Stimulated activated CD4-positive, alpha-beta T cell treated with anti-CD3 and anti-CD28 coated beads, Interleukin-1b, Interleukin-23, amount 100 ng/mL, for 24 hours (primary cell): ENCODE results near the gene KIRREL3.

Experiments used
- DNase-seq, 4 experiments: peaks; one replicate each; pipeline ENCODE4 v3.0.0-alpha.2; 2020; ENCODE audit warnings: low read depth in 4 of 4, low spot score in 1 of 4

The KIRREL3 gene

GRCh38 chr11:126716456-126717083 is 284.0 kb downstream of the KIRREL3 start:
- DNase-seq = peak in 1 of 4 experiments; percentile 2

DNA sequence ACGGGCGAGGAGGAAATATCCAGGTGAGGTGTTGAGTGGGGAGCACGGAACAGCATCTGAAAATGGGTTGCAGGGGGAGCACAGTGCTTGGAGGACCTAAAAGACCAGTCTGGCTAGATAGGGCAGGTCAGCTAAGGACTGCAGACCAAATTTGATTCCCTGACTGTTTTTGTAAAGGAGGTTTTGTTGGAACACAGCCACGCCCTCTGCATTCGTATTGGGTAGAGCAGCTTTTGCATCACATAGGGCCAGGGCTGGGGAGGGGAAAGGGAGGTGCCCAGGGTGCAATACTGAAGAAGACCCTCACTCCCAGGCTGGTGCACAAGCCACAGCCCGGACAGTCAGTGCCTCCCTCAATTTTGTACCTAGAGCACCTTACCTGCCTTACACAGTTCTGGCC is 286.8 kb downstream of the KIRREL3 start:
- no peak for DNase-seq

DNA sequence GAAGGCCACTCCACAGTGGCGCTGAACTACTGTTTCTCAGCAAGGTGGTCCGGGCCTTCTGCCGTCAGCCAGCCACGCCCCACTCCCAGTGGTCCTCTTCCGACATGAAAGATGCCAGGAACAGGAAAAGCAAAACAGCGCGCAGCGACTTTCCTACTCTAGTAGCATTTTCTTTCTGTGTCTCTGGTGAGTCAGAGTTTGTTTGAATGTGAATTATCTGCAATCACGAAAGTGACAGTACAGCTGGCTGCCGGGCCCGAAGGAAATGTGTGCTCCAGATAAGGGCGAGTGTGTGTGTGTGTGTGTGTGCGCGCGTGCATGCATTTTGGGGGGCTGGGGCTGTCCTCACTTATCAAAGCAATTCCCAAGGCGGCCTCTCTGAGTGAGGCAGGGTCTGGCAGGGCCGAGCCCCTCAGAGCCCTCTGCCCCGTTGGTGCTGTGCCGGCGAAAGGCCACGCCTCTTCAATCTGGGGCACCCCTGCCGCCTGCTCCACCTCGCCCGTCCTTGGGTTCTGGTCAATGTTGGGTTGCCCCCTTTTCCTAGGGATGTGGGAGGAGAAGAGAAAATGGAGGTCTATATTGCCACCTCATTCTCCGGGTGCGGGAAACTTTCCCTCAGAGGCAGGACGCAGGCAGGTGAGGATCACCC is 288.5 kb downstream of the KIRREL3 start:
- DNase-seq = no peak

GRCh38 chr11:126710804-126711399 is 289.7 kb downstream of the KIRREL3 start:
- DNase-seq = no peak

DNA sequence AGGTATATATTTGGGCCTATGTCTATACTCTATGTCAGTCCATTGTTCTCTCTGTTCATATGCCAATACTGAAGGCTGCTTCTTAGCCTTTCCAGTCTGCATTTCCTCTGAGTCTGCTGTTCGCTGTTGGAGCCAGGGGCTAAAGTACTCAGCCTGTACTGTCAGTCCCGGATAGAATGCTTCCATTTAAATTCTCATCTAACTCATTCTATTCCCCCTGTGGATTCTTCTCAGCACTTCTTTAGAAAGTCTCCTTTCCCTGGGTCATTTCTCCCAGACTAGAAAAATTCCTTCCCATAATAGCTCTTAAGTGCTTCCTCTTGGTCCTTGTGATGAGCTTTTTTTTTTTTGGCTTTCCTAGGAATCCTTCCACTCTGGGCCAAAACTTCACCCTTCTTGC is 293.1 kb downstream of the KIRREL3 start:
- no peak for DNase-seq

- no peak for DNase-seq
Measured at GRCh38 chr11:126704096-126704495, 296.5 kb downstream of the KIRREL3 start.

GRCh38 chr11:126703662-126704061 is 296.9 kb downstream of the KIRREL3 start:
- no peak for DNase-seq

DNA sequence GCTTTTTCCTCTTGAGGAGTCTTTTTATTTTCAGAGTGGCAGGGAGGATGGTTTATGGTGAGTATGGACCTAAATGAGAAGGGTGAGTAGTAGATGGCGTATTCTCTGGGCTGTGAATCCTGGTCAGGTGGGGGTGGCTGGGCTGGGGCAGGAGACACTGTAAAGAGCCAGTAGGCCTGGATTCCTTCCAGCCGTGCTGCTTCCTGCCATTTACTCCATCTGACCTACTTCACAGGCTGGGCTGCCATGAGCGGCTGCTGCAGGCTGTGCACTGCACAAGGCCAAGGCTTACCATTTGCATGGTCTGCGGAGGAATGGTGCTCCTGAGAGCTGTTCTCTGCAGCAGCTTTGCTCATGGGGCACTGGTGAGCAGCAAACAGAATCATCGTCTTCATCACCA is 297.6 kb downstream of the KIRREL3 start:
- DNase-seq = no peak

GRCh38 chr11:126702165-126702720 is 298.3 kb downstream of the KIRREL3 start:
- DNase-seq = no peak

DNA sequence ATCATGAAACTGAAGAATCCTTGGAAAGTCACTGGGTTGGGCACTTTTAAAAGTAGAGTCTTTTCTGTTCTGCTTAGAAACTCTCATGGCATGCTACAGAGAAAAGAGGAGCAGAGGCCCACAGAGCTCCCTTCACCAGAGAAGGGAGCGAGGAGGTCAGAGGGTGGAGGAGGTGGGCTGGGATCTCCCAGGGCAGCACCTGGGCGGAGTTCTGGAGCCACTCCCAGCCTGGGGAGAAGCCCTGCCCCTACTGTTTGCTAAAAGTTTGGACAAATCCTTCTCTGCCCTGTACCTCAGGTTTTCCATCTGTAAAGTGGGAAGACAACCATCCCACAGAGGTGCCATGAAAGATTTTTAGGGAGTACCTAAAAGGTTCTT is 299.1 kb downstream of the KIRREL3 start:
- DNase-seq = no peak

- no peak for DNase-seq
Measured at GRCh38 chr11:126700768-126701519, 299.6 kb downstream of the KIRREL3 start.

- no peak for DNase-seq
Measured at GRCh38 chr11:126698576-126698975, 302.0 kb downstream of the KIRREL3 start.

GRCh38 chr11:126697936-126698335 is 302.6 kb downstream of the KIRREL3 start:
- no peak for DNase-seq

GRCh38 chr11:126696982-126697381 is 303.6 kb downstream of the KIRREL3 start:
- DNase-seq = no peak

DNA sequence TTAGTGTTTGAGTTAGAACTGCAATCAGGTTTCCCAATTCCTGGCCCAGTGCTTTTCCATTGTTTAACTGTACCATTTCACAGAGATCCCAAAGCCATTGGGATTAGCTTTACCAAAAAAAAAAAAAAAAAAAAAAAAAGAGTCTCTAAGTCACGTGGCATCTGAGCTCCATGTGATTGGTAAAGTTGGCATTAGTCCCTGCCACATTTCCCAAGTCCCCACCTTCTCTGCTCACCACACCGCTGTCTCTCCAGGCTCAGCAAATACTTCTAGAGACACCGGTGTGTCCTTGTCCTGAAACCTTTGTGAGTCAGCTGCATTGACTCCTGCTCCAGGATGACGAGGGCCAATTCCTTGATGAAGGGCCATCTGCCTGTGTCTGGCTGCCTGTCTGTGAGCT is 305.3 kb downstream of the KIRREL3 start:
- DNase-seq = no peak

DNA sequence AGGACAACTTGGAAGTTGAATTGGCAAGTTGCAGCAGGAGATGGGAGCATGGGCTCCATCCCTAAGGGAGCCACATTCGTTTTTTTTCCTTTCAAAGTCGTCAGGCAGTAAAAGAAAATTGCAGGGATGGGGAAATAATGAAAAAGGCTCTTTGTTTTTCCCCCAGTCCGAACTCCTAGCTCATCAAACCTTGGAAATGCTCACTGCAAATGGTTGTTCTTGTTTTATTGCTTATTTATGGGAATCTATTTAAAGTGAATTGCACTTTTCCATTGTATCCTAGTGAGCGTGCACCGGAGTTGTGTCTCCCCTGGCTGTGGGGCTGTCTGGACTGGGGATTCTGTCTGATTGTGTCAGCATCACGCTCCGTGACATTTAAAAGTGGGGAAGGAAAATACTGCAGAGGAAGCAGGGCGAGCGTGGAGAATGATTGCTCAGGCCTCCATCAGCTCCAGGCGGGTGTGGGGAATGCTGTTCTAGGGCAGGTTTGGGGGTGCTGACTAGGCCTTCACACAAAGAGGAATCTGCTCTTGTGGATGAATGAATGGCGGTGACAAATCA is 306.4 kb downstream of the KIRREL3 start:
- DNase-seq = no peak

DNA sequence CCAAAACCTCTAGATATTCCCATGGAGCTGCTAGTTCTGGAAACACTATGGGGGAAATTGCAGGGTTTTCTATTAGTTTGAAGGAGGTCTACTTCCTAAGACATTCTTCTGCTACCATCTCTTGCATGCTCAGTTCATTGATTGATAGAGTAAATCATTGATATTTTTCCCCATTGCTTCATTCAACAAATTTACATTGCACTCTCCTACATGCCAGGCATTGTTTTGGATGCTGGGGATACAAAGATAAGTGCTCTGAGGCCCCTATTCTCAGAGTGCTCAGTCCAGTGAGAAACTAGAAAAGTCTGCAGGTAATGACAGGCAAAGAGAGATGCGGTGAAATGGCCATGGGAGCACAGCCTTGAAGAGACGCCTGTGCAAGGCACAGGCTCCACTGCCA is 313.1 kb downstream of the KIRREL3 start:
- DNase-seq = no peak

- no peak for DNase-seq
Measured at GRCh38 chr11:126686938-126687337, 313.6 kb downstream of the KIRREL3 start.

DNA sequence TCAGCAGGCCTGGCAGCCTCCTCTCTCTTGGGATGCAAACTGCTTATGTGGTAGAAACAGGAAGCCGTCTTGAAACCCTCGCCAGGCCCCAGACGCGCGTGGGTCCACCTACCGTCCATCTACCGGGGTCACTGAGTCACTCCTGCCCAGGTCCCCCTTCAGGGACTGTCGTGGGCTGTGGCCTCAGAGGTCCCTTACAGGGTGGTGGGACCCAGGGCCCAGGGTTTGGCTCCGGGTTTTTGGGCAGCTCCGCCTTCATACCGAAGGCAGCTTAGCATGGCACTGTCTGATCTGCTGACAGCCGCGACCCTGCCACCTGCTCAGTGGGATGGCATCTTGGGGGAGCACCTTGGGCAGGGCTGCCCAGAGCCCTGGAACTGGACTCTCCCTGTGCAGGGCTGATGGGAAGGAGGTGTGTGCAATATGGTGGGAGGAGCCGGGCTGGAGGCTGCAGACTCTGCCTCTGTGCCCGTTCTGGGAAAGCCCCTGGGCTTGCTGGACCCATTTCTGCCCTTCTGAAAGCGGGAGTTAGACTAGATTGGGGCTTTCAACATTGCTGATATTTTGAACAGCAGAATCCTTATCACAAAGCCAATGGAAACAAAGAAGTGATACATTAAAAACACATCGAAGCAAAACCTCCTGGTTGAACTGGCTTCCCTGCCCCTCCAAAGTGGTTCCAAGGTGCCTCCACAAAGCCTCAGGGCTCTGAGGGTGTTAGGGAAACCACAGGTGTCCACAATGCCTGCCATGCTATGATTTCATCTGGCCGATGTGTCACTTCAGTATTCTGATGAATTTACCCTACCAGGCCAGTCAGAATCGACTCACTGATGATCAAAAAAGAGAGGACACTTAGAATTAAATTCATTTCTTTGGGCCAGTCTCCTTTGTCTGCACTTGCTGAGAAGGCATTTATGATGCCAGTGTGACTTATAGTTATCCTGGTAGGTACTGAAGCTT is 316.5 kb downstream of the KIRREL3 start:
- DNase-seq = no peak

DNA sequence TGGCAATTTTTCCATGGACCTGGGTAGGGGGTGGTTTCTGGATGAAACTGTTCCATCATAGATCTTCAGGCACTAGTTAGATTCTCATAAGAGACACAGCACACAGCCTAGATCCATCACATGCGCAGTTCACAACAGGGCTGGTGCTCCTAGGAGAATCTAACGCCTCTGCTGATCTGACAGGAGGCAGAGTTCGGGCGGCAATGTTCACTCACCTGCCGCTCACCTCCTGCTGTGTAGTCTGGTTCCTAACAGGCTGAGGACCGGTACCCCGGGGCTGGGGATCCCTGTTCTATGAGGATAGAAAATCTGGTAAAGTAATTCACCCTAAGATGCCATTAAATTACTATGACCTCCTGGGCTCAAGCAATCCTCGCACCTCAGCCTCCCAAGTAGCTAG is 318.0 kb downstream of the KIRREL3 start:
- DNase-seq = no peak
